HepG2 (cell line): ENCODE results near the gene EIF4G1. TPM values are rescaled to one million over a fixed set of nuclear protein-coding genes. Genes with fewer than 3 reads are reported as not detected.

Experiments
- ATAC-seq: fragments of 200-7000 bp; cut with Tn5 transposase; 3 replicates; pipeline ENCODE4 v1.9.1; 2020; ENCODE audit warnings: mild to moderate bottlenecking, moderate library complexity
- BruUV-seq: library from RNA; stranded (reverse); fragments of 400-500 nt; replicated peaks from 2 replicates; lab custom pipeline; 2021; lab: Mats Ljungman, UMichigan
- CTCF ChIA-PET: fragments of 300-600 bp; formaldehyde crosslinking; extraction: SDS; loops from one replicate; lab custom pipeline; 2021; ENCODE audit warnings: low total read pairs, inconsistent platforms, low intra/inter-chr PET ratio; lab: Yijun Ruan, JAX
- POLR2A ChIA-PET: fragments of 350-600 bp; sonication (Branson Sonifier 250); formaldehyde crosslinking; loops from one replicate; lab custom pipeline; 2020; ENCODE audit warnings: antibody characterized with exemption, inconsistent platforms; lab: Yijun Ruan, JAX
- DNase-seq: peaks from one replicate; pipeline ENCODE4 v3.0.0-alpha.2; 2015; ENCODE audit warnings: low spot score
- FAIRE-seq: peaks from 3 replicates; lab custom pipeline; 2011; peaks lifted over from hg19 to GRCh38; lab: Jason Lieb, UNC
- H2AFZ ChIP-seq: one replicate; pipeline ENCODE4 v1.6.1; 2011; ENCODE audit warnings: low read length, inconsistent platforms
- H3K27ac ChIP-seq: fragments of 300-600 bp; 3 replicates; pipeline ENCODE4 v1.8.0; 2011; ENCODE audit warnings: mixed run types, mild to moderate bottlenecking, mixed read lengths, low read length, inconsistent platforms; ENCODE audit not compliant: insufficient read depth; ENCODE audit errors: extremely low read length
- H3K27me3 ChIP-seq, 2 experiments: fragments of 200-600 bp in 1 of 2; 2 replicates in 1 of 2; 3 replicates in 1 of 2; pipeline versions ENCODE4 v1.6.0 to v1.8.0; 2011; ENCODE audit warnings: low read length in 2 of 2, mild to moderate bottlenecking in 2 of 2, moderate library complexity in 2 of 2, inconsistent platforms in 1 of 2; ENCODE audit not compliant: insufficient read depth in 2 of 2, control insufficient read depth in 1 of 2
- H3K36me3 ChIP-seq, 2 experiments: fragments of 200-600 bp in 1 of 2; replicated peaks in 1 of 2; 2 replicates in 1 of 2; 3 replicates in 1 of 2; pipeline versions ENCODE4 v1.5.1 to v1.8.0; 2011; ENCODE audit warnings: low read length in 2 of 2, inconsistent platforms in 1 of 2; ENCODE audit not compliant: insufficient read depth in 2 of 2, control insufficient read depth in 1 of 2
- H3K4me1 ChIP-seq: 2 replicates; pipeline ENCODE4 v1.5.1; 2012; ENCODE audit warnings: low read length, inconsistent platforms; ENCODE audit not compliant: insufficient read depth
- H3K4me2 ChIP-seq: 2 replicates; pipeline ENCODE4 v1.6.0; 2011; ENCODE audit warnings: low read depth, low read length, inconsistent platforms
- H3K4me3 ChIP-seq, 3 experiments: fragments of 200-600 bp in 1 of 3; sonication (generic), shearing (Covaris generic) in 1 of 3; replicated peaks in 1 of 3; 2 replicates each; pipeline ENCODE4 v1.5.1; 2011 to 2016; ENCODE audit warnings: low read length in 3 of 3, inconsistent platforms in 2 of 3, low read depth in 2 of 3, mild to moderate bottlenecking in 2 of 3, control low read depth in 1 of 3, mixed read lengths in 1 of 3; ENCODE audit not compliant: insufficient read depth in 1 of 3
- H3K79me2 ChIP-seq: one replicate; pipeline ENCODE4 v1.6.1; 2011; ENCODE audit warnings: low read length, inconsistent platforms; ENCODE audit not compliant: insufficient read depth
- H3K9ac ChIP-seq: 2 replicates; pipeline ENCODE4 v1.6.0; 2011; ENCODE audit warnings: mild to moderate bottlenecking, low read depth, low read length, inconsistent platforms; ENCODE audit not compliant: insufficient read depth
- H3K9me3 ChIP-seq: 2 replicates; pipeline ENCODE4 v1.5.1; 2012; ENCODE audit warnings: mild to moderate bottlenecking, low read length
- H4K20me1 ChIP-seq: 2 replicates; pipeline ENCODE4 v1.6.0; 2011; ENCODE audit warnings: inconsistent platforms, mild to moderate bottlenecking, low read length, moderate library complexity; ENCODE audit not compliant: insufficient read depth
- FOXK1 ChIP-seq: sonication (generic); formaldehyde crosslinking; IDR thresholded peaks from 2 replicates; pipeline ENCODE4 v1.4.0; 2020; ENCODE audit warnings: low read depth, missing genetic modification reagents, borderline replicate concordance
- GFI1 ChIP-seq: sonication (generic); formaldehyde crosslinking; IDR thresholded peaks from 2 replicates; pipeline ENCODE4 v1.5.0; 2020; ENCODE audit warnings: missing genetic modification reagents, mild to moderate bottlenecking, borderline replicate concordance
- TBX3 ChIP-seq: fragments of 450-650 bp; IDR thresholded peaks from 2 replicates; pipeline ENCODE4 v1.6.1; 2017; ENCODE audit warnings: antibody characterized with exemption, mild to moderate bottlenecking, inconsistent platforms, borderline replicate concordance
- ZNF644 ChIP-seq: IDR thresholded peaks from 2 replicates; pipeline ENCODE4 v1.6.1; 2016; ENCODE audit warnings: low read depth
- WGBS: methylation state at CpG from one replicate; pipeline ENCODE4 v1.1.6; 2017; ENCODE audit warnings: low lambda C conversion rate; 5-methylcytosine and 5-hydroxymethylcytosine counted together
- in situ Hi-C: cut with HindIII; loops from 2 replicates; pipeline ENCODE4 v1.10.0; 2017; ENCODE audit warnings: low pct_unique_long_range_greater_than_20kb; ENCODE audit not compliant: extremely low pct_ligation_motif_present
- intact Hi-C: fragments of 100-400 bp; cut with micrococcal nuclease; formaldehyde crosslinking; loops from one replicate; pipeline ENCODE4 v1.10.0; 2022; ENCODE audit not compliant: unreplicated experiment
- polyA plus RNA-seq, 8 experiments: library from polyadenylated mRNA; depleted of rRNA in 3 of 8; stranded (reverse) in 7 of 8; unstranded in 1 of 8; fragments of >200 nt; fragmentation: Illumina TruSeq in 4 of 8; extraction: Trizol in 4 of 8; gene quantifications; 2 replicates each; pipeline versions ENCODE4 v1.2.1 to v1.2.3, GENCODE V29; 2011 to 2016; ENCODE audit warnings: low read depth in 4 of 8, missing spikeins in 1 of 8, mixed read lengths in 1 of 8; ENCODE audit not compliant: insufficient read depth in 1 of 8
- total RNA-seq, 5 experiments: library from RNA; depleted of rRNA; stranded (reverse); fragments of >200 nt; fragmentation: Illumina TruSeq; extraction: Trizol; gene quantifications; 2 replicates each; pipeline ENCODE4 v1.2.3, GENCODE V29; 2016; ENCODE audit warnings: low read depth in 1 of 5

Gene EIF4G1
- total and polyA plus RNA-seq, 2 of the 13 experiments (the other 11 are each of a cell fraction or from before 2014, with no cell fraction given), result 208 to 213 TPM

DNA sequence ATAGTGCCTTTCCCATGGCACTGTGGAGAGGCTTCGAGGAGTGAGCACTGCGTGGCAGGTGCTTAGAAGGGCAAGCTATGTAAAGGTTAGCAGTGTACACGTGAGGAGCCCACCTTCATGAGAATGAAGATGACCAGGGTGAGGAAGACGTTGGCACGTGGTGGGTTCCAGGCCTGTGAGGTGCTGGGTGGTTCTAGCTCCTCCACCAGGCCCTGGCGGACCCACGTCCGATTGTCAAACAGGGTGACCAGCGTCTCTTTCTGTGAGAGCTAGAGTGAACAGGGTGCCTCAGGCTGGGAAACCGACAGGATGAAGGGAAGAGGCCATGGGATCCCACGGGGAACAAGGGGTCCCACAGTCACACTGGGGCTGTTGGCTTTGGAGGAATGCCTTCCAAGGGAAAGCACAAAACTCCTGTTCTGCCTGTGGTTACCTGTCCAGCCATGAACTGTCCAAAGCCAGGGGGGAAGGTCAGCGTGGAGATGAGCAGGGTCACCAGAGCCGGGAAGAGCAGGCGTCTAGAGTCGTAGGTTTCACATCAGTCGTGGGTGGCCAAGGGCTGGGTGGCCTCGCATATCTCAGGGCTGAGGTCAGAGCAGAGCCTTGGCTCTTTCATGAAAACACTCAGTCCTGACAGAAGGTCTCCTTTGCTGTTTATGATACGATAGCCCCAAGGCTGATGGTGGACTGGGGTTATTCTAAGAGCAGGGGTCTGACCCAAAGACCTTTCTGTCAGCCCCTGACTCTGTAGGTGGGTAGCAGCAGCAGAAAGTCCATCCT is 41.0 kb downstream of the EIF4G1 start (continued):
- TF ChIP-seq GFI1 (CRISPR knock-in tag), result no peak

DNA sequence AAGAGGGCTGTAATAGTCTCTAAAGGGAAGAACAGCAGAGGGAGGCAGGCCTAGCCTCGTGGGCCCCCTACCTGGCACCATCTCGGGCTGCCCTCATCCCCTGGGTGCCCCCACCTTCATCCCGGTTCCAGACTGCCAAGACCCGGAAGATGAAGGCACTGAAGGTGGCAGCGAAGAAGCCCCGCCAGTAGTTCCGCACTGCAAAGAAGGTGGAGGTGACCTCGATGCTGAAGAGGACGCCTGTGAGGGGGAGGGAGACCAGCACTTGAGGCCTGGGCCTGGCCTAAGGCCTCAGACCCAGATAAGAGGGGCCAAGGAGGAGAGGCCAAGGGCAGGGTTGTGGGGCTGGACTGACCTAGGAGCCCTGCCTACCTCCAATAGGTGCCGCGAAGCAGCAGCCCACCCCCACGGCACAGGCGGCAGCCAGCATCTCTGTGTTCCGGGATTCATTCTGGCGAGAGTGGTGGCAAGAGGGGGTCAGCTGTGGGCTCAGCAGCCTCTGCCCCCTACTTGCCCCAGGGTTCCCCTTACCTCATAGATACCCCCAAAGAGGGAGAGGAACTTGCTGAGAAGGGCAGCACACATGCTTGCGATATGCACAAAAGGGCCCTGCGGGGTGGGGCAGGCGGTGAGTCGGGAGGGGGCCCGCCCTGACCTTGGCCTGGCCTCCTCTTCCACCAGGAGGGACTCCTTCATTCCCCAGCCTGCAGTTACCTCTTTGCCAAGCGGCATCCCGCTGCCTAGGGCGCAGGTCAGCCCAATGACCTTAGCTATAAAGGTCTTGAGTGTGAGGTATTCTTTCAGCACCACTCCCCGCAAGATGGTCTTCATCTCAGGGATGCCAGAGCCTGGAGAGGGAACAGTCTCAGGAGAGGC is 43.1 kb downstream of the EIF4G1 start:
- in situ Hi-C loops, result no loop called here
- no peak overlapping the region for H3K27ac ChIP-seq

More for the DNA sequence above, 43.1 kb downstream of the EIF4G1 start:
- H3K9me3 ChIP-seq, result no peaks in the 10 kb centered on the region
- H3K79me2 ChIP-seq, result peaks cover 14% of the 10 kb centered on the region
- POLR2A ChIA-PET, result no interaction called here
- CTCF ChIA-PET, result no interaction called here
- BruUV-seq, result no TSS peak
- TF ChIP-seq FOXK1 (CRISPR knock-in tag) (no peak), TBX3 (no peak), ZNF644 (CRISPR knock-in tag) (no peak)
- TF ChIP-seq, all 625 proteins: peak for 0
- Histone ChIP-seq H3K27me3 (no peaks in the 10 kb centered on the region; a peak in 1 of 5 replicates), H3K4me3 (no peak overlapping the region), H3K9ac (no peak overlapping the region), H3K4me2 (no peak overlapping the region), H3K4me1 (peaks cover 25% of the 10 kb centered on the region), H2AFZ (no peak overlapping the region), H4K20me1 (0 out of 2 replicates have a peak, but pooled peaks cover 3% of the 10 kb centered on the region), H3K36me3 (peaks cover 12 to 50% of the 10 kb centered on the region in 2 experiments; a peak in 4 of 5 replicates)
- DNase-seq (no peak), FAIRE-seq (no peak), ATAC-seq (no peak)
- intact Hi-C loops, result no loop called here
- 95% methylated on average over 15 of the region's 24 CpGs for WGBS
